ENCODE results near the gene TNS2.

GRCh38 chr12:53068811-53069585 lies 19.1 kb downstream of the TNS2 start:
- TF ChIP-seq POLR2A (IDR thresholded peaks at IDR 0.05; ENCODE audit: low read length) (no peak), GATA1 (IDR thresholded peaks at IDR 0.05; ENCODE audit: low read depth, low read length) (no peak)

Data from erythroblast (primary cell).